ENCODE measurements around the gene IL32.

Gene IL32

GRCh38 chr16:3099732-3100499, 34.5 kb downstream of the IL32 start:
- Mint-ChIP-seq H3K27ac (peak overlapping the region; percentile 58), H3K4me3 (peak overlapping the region; percentile 77), H3K4me1 (peaks cover 19% of the 10 kb centered on the region), H3K27me3 (no peaks in the 10 kb centered on the region), H3K36me3 (no peaks in the 10 kb centered on the region), H3K9me3 (no peaks in the 10 kb centered on the region)
- peak; percentile 93 for ATAC-seq

GRCh38 chr16:3101018-3101840, 35.8 kb downstream of the IL32 start:
- H3K4me3 Mint-ChIP-seq: peak overlapping the region; percentile 31
- H3K4me1 Mint-ChIP-seq: peaks cover 25% of the 10 kb centered on the region
- H3K27ac Mint-ChIP-seq: peak overlapping the region; percentile 58
- H3K27me3 Mint-ChIP-seq: no peaks in the 10 kb centered on the region
- no peak for ATAC-seq
- H3K9me3 Mint-ChIP-seq: no peaks in the 10 kb centered on the region
- no peaks in the 10 kb centered on the region for H3K36me3 Mint-ChIP-seq

GRCh38 chr16:3101841-3102470, 36.5 kb downstream of the IL32 start:
- H3K4me1 Mint-ChIP-seq: peaks cover 29% of the 10 kb centered on the region

GRCh38 chr16:3106205-3106928, 40.9 kb downstream of the IL32 start:
- Mint-ChIP-seq H3K9me3 (no peaks in the 10 kb centered on the region), H3K4me3 (peak overlapping the region; percentile 87), H3K27me3 (peaks cover 7% of the 10 kb centered on the region), H3K36me3 (no peaks in the 10 kb centered on the region), H3K27ac (peak overlapping the region; percentile 69), H3K4me1 (peaks cover 19% of the 10 kb centered on the region)
- peak; percentile 98 for ATAC-seq

More at GRCh38 chr16:3101841-3102470, 36.5 kb downstream of the IL32 start:
- Mint-ChIP-seq H3K27ac (no peak overlapping the region), H3K4me3 (no peak overlapping the region), H3K9me3 (no peaks in the 10 kb centered on the region), H3K27me3 (no peaks in the 10 kb centered on the region), H3K36me3 (no peaks in the 10 kb centered on the region)
- no peak for ATAC-seq

- no peak within 1 kb of the TSS for H3K4me3 Mint-ChIP-seq
- no peak within 1 kb of the TSS for H3K27ac Mint-ChIP-seq
- ATAC-seq: no peak
- no peaks in the 10 kb centered on the region for H3K9me3 Mint-ChIP-seq
- H3K36me3 Mint-ChIP-seq: peaks cover 5% of the 10 kb centered on the region
- H3K4me1 Mint-ChIP-seq: peaks cover 3% of the 10 kb centered on the region
- peaks cover 50% of the 10 kb centered on the region for H3K27me3 Mint-ChIP-seq
These were observed 46.8 kb downstream of the IL32 start, which contains the start of gene ZNF205 for GRCh38 chr16:3112058-3112880. ZNF205 (plus strand) TSS chr16:3112586; CDS start chr16:3113431, 845 bp downstream.

GRCh38 chr16:3112881-3113574, 47.6 kb downstream of the IL32 start:
- Mint-ChIP-seq H3K27ac (no peak overlapping the region), H3K9me3 (no peaks in the 10 kb centered on the region), H3K36me3 (peaks cover 5% of the 10 kb centered on the region), H3K4me3 (no peak overlapping the region), H3K4me1 (no peaks in the 10 kb centered on the region), H3K27me3 (peaks cover 50% of the 10 kb centered on the region)
- no peak for ATAC-seq

GRCh38 chr16:3113765-3114479, 48.5 kb downstream of the IL32 start:
- no peaks in the 10 kb centered on the region for H3K4me1 Mint-ChIP-seq
- H3K9me3 Mint-ChIP-seq: no peaks in the 10 kb centered on the region
- H3K27me3 Mint-ChIP-seq: peaks cover 50% of the 10 kb centered on the region
- peaks cover 5% of the 10 kb centered on the region for H3K36me3 Mint-ChIP-seq
- peak; percentile 8 for ATAC-seq
- H3K4me3 Mint-ChIP-seq: no peak overlapping the region
- no peak overlapping the region for H3K27ac Mint-ChIP-seq

GRCh38 chr16:3115003-3115402, 49.6 kb downstream of the IL32 start:
- Mint-ChIP-seq H3K27me3 (peaks cover 50% of the 10 kb centered on the region), H3K27ac (no peak overlapping the region), H3K4me1 (no peaks in the 10 kb centered on the region), H3K4me3 (no peak overlapping the region), H3K9me3 (no peaks in the 10 kb centered on the region), H3K36me3 (peaks cover 5% of the 10 kb centered on the region)
- no peak for ATAC-seq

- no peak overlapping the region for H3K27ac Mint-ChIP-seq
- no peak for ATAC-seq
- peaks cover 45% of the 10 kb centered on the region for H3K27me3 Mint-ChIP-seq
- H3K36me3 Mint-ChIP-seq: peaks cover 5% of the 10 kb centered on the region
- no peaks in the 10 kb centered on the region for H3K9me3 Mint-ChIP-seq
- no peaks in the 10 kb centered on the region for H3K4me1 Mint-ChIP-seq
- H3K4me3 Mint-ChIP-seq: no peak overlapping the region
These were observed 50.1 kb downstream of the IL32 start for GRCh38 chr16:3115561-3115960.

- no peak for ATAC-seq
- Mint-ChIP-seq H3K9me3 (no peaks in the 10 kb centered on the region), H3K27ac (no peak overlapping the region), H3K4me3 (no peak overlapping the region), H3K36me3 (peaks cover 5% of the 10 kb centered on the region), H3K4me1 (peaks cover 7% of the 10 kb centered on the region), H3K27me3 (peaks cover 27% of the 10 kb centered on the region)
These were observed 52.9 kb downstream of the IL32 start for GRCh38 chr16:3118204-3118790.

- Mint-ChIP-seq H3K36me3 (peaks cover 5% of the 10 kb centered on the region), H3K27ac (no peak overlapping the region), H3K9me3 (no peaks in the 10 kb centered on the region), H3K27me3 (peaks cover 22% of the 10 kb centered on the region), H3K4me1 (peaks cover 12% of the 10 kb centered on the region), H3K4me3 (no peak overlapping the region)
- no peak for ATAC-seq
These were observed 53.4 kb downstream of the IL32 start for GRCh38 chr16:3118846-3119245.

Measured in stimulated activated memory B cell treated with anti-CD40 and anti-IgM and Interleukin-4, amounts not matched to agents 10 μg/mL and 1 μg/mL and 100 μg/mL, for 72 hours (primary cell).